B cell (primary cell): ENCODE measurements around the gene KLRC2. TPM values are rescaled to one million over a fixed set of nuclear protein-coding genes. Genes with fewer than 3 reads are reported as not detected.

Source experiments
- ATAC-seq: fragments of 200-7000 bp; cut with Tn5 transposase; one replicate; pipeline ENCODE4 v1.10.0; 2021; ENCODE audit warnings: low read depth, mild to moderate bottlenecking, moderate number of reproducible peaks, moderate library complexity
- CTCF ChIA-PET: fragments of 350-600 bp; sonication (Branson Sonifier 250); formaldehyde crosslinking; loops from one replicate; lab custom pipeline; 2021; ENCODE audit warnings: antibody characterized with exemption, inconsistent platforms; lab: Charles Lee
- POLR2A ChIA-PET: fragments of 350-600 bp; sonication (Branson Sonifier 250); formaldehyde crosslinking; loops from one replicate; lab custom pipeline; 2021; ENCODE audit warnings: antibody characterized with exemption; lab: Charles Lee
- DNase-seq: peaks from one replicate; pipeline ENCODE4 v3.0.0; 2013
- H2AFZ ChIP-seq: 2 replicates; pipeline ENCODE4 v1.6.1; 2012; ENCODE audit warnings: mild to moderate bottlenecking, low read depth, low read length; ENCODE audit not compliant: insufficient read depth, poor library complexity, severe bottlenecking
- H3K27ac ChIP-seq, 2 donors: 1 replicate in 1 of 2; 2 replicates in 1 of 2; pipeline ENCODE4 v1.5.1; 2012 to 2013; ENCODE audit warnings: low read length in 2 of 2, mild to moderate bottlenecking in 2 of 2, moderate library complexity in 1 of 2
- H3K27me3 ChIP-seq, 4 experiments: fragments of 200-600 bp in 1 of 4; sonication (generic) in 1 of 4; replicated peaks in 1 of 4; 1 replicate in 2 of 4; 2 replicates in 2 of 4; pipeline versions ENCODE4 v1.6.1 to v1.7.0; 2013 to 2016; ENCODE audit warnings: low read length in 3 of 4, mild to moderate bottlenecking in 2 of 4, mixed read lengths in 1 of 4, moderate library complexity in 1 of 4; ENCODE audit not compliant: insufficient read depth in 4 of 4, control insufficient read depth in 3 of 4; ENCODE audit errors: control extremely low read depth in 1 of 4
- H3K36me3 ChIP-seq, 2 experiments: replicated peaks in 1 of 2; 1 replicate in 1 of 2; 2 replicates in 1 of 2; pipeline versions ENCODE4 v1.6.1 to v1.7.1; 2013; ENCODE audit warnings: low read length in 1 of 2; ENCODE audit not compliant: insufficient read depth in 2 of 2, control insufficient read depth in 1 of 2; ENCODE audit errors: control extremely low read depth in 1 of 2, extremely low read depth in 1 of 2
- H3K4me1 ChIP-seq, 2 donors: fragments of 200-600 bp in 1 of 2; sonication (generic) in 1 of 2; 1 replicate in 1 of 2; 2 replicates in 1 of 2; pipeline versions ENCODE4 v1.5.1 to v1.6.1; 2013 to 2017; ENCODE audit warnings: low read length in 2 of 2; ENCODE audit not compliant: control insufficient read depth in 2 of 2, insufficient read depth in 2 of 2
- H3K4me2 ChIP-seq: replicated peaks from 2 replicates; pipeline ENCODE3; 2012; ENCODE audit warnings: mild to moderate bottlenecking, low read depth, low read length; ENCODE audit not compliant: poor library complexity, severe bottlenecking
- H3K4me3 ChIP-seq, 5 experiments: fragments of 200-600 bp in 1 of 5; sonication (generic) in 1 of 5; 1 replicate in 3 of 5; 2 replicates in 2 of 5; pipeline versions ENCODE4 v1.5.1 to v1.7.0; 2011 to 2016; ENCODE audit warnings: low read length in 4 of 5, mild to moderate bottlenecking in 4 of 5, low read depth in 2 of 5, control low read depth in 1 of 5, moderate library complexity in 1 of 5; ENCODE audit not compliant: insufficient read depth in 1 of 5; ENCODE audit errors: control extremely low read depth in 1 of 5, extremely low read depth in 1 of 5
- H3K79me2 ChIP-seq: fragments of 200-600 bp; sonication (generic); one replicate; pipeline ENCODE4 v1.6.0; 2016; ENCODE audit warnings: low read length; ENCODE audit not compliant: control insufficient read depth, insufficient read depth
- H3K9ac ChIP-seq: fragments of 200-600 bp; sonication (generic); 2 replicates; pipeline ENCODE4 v1.6.1; 2017; ENCODE audit warnings: mild to moderate bottlenecking, low read length, moderate library complexity
- H3K9me3 ChIP-seq, 3 donors: one replicate each; pipeline versions ENCODE4 v1.6.1 to v1.7.1; 2013; ENCODE audit warnings: low read length in 2 of 3; ENCODE audit not compliant: control insufficient read depth in 2 of 3, insufficient read depth in 1 of 3; ENCODE audit errors: control extremely low read depth in 1 of 3
- H4K20me1 ChIP-seq: 2 replicates; pipeline ENCODE4 v1.6.0; 2012; ENCODE audit warnings: mild to moderate bottlenecking, low read length; ENCODE audit not compliant: insufficient read depth, control insufficient read depth, poor library complexity, severe bottlenecking
- H3K27ac Mint-ChIP-seq: one replicate; pipeline ENCODE4 v1.8.0; 2021; ENCODE audit warnings: mixed read lengths
- H3K27me3 Mint-ChIP-seq: one replicate; pipeline ENCODE4 v1.8.0; 2021; ENCODE audit warnings: mixed read lengths
- H3K4me1 Mint-ChIP-seq: one replicate; pipeline ENCODE4 v1.8.0; 2021; ENCODE audit warnings: mixed read lengths
- H3K4me3 Mint-ChIP-seq: one replicate; pipeline ENCODE4 v1.8.0; 2021; ENCODE audit warnings: mixed read lengths
- H3K9me3 Mint-ChIP-seq: one replicate; pipeline ENCODE4 v1.8.0; 2022; ENCODE audit warnings: mixed read lengths; ENCODE audit not compliant: insufficient read depth
- CTCF ChIP-seq: fragments of 200-600 bp; IDR thresholded peaks from one replicate; pipeline ENCODE4 v1.8.0; 2022; ENCODE audit warnings: antibody characterized with exemption, mild to moderate bottlenecking
- EZH2 ChIP-seq: IDR thresholded peaks from 2 replicates; pipeline ENCODE4 v1.6.1; 2012; ENCODE audit warnings: borderline replicate concordance, low read depth, mild to moderate bottlenecking, moderate library complexity, low read length; ENCODE audit not compliant: insufficient read depth, poor library complexity, severe bottlenecking
- WGBS: methylation state at CpG from one replicate; pipeline ENCODE4 v1.1.5; 2013; ENCODE audit warnings: missing lambda C conversion rate; ENCODE audit not compliant: insufficient coverage; 5-methylcytosine and 5-hydroxymethylcytosine counted together
- intact Hi-C: fragments of 100-400 bp; cut with micrococcal nuclease; formaldehyde crosslinking; loops from one replicate; pipeline ENCODE4 v1.10.0; 2022
- polyA plus RNA-seq: library from polyadenylated mRNA; depleted of rRNA; stranded (reverse); fragments of >200 nt; gene quantifications from 2 replicates; pipeline ENCODE4 v1.2.3, GENCODE V29; 2012
- total RNA-seq, 2 donors: library from RNA; stranded (reverse); fragments of 120-200 nt in 1 of 2; gene quantifications; 1 replicate in 1 of 2; 2 replicates in 1 of 2; pipeline versions ENCODE4 v1.2.3 to v1.2.4, GENCODE V29; 2013 to 2022

Gene KLRC2
- total and polyA plus RNA-seq, 2 donors (not counting 1 experiment from before 2014, with no cell fraction given) = 0.21 to 0.59 TPM

DNA sequence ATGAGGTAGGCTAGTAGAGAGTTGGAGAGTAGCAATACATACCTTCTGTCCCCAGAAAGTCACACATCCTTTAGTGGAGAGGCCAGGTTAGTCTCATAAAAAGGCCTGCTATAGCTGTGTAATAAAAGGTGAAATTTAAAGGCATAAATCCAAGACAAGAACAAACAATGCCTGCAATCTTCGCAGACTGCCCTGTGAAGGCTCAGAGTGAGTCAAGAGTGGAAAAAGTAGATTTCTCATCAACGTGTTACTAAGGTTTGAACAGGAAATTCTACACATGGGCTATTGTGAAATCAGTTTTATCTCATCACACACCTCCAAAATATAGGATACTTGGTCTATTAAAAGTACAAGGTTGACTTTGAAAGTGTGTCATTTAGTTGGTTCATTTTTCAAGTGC, 17.3 kb upstream of the KLRC2 start, which contains the start of gene KLRC1:
Gene KLRC1 (minus strand): TSS at position 222 of the 400 bp plus-strand sequence. CDS start 2,221 bp downstream, outside the sequence.
- no peaks in the 10 kb centered on the region for H3K4me1 ChIP-seq
- H3K9ac ChIP-seq = no peak within 1 kb of the TSS
- H3K9me3 ChIP-seq = peaks cover 4 to 18% (median 8%) of the 10 kb centered on the region in 3 donors
- no peak within 1 kb of the TSS for H3K4me3 ChIP-seq
- no peak within 1 kb of the TSS for H2AFZ ChIP-seq
- CTCF ChIA-PET = interaction anchor here (0.7 kb wide), 1 partner anchor 335 kb away, joined by 3 read pairs; no protein-coding TSS in a partner anchor
- H3K4me2 ChIP-seq = no peak within 1 kb of the TSS
- no peak within 1 kb of the TSS for H3K27ac ChIP-seq
- no CpG with 5 or more reads among the region's 2 CpGs for WGBS
- Mint-ChIP-seq H3K9me3 (peaks cover 15% of the 10 kb centered on the region), H3K27ac (no peak within 1 kb of the TSS), H3K4me1 (no peaks in the 10 kb centered on the region), H3K27me3 (peaks cover 13% of the 10 kb centered on the region), H3K4me3 (no peak within 1 kb of the TSS)
- ATAC-seq = no peak
- POLR2A ChIA-PET = no interaction called here
- H3K27me3 ChIP-seq = no peaks in the 10 kb centered on the region
- H3K79me2 ChIP-seq = no peaks in the 10 kb centered on the region
- DNase-seq = no peak
- TF ChIP-seq EZH2 = no peak
- TF ChIP-seq CTCF = no peak
- no peaks in the 10 kb centered on the region for H3K36me3 ChIP-seq
- intact Hi-C loops = no loop called here
- no peaks in the 10 kb centered on the region for H4K20me1 ChIP-seq

- POLR2A ChIA-PET = no interaction called here
- no peak overlapping the region for H3K27ac Mint-ChIP-seq
Observed at GRCh38 chr12:10448236-10448635, 12.4 kb upstream of the KLRC2 start.

More at GRCh38 chr12:10448236-10448635, 12.4 kb upstream of the KLRC2 start:
- Mint-ChIP-seq H3K4me1 (no peaks in the 10 kb centered on the region), H3K9me3 (no peaks in the 10 kb centered on the region), H3K27me3 (peaks cover 19% of the 10 kb centered on the region), H3K4me3 (no peak overlapping the region)
- H3K9me3 ChIP-seq = no peaks in the 10 kb centered on the region
- no peaks in the 10 kb centered on the region for H3K36me3 ChIP-seq
- WGBS = no CpG with 5 or more reads among the region's 4 CpGs
- no peak overlapping the region for H3K27ac ChIP-seq
- CTCF ChIA-PET = no interaction called here
- intact Hi-C loops = no loop called here
- H3K4me3 ChIP-seq = no peak overlapping the region
- H2AFZ ChIP-seq = no peak overlapping the region
- H3K9ac ChIP-seq = no peak overlapping the region
- no peaks in the 10 kb centered on the region for H4K20me1 ChIP-seq
- no peaks in the 10 kb centered on the region for H3K27me3 ChIP-seq
- H3K79me2 ChIP-seq = no peaks in the 10 kb centered on the region
- no peak overlapping the region for H3K4me2 ChIP-seq
- no peak for TF ChIP-seq CTCF
- TF ChIP-seq EZH2 = no peak
- DNase-seq (no peak), ATAC-seq (no peak)
- no peaks in the 10 kb centered on the region for H3K4me1 ChIP-seq
